B cell (primary cell): Measurements from ENCODE around the gene HS3ST3A1. TPM values are rescaled to one million over a fixed set of nuclear protein-coding genes. Genes with fewer than 3 reads are reported as not detected.

Experiments
- ATAC-seq: fragments of 200-7000 bp; cut with Tn5 transposase; one replicate; pipeline ENCODE4 v1.10.0; 2021; ENCODE audit warnings: low read depth, mild to moderate bottlenecking, moderate number of reproducible peaks, moderate library complexity
- CTCF ChIA-PET: fragments of 350-600 bp; sonication (Branson Sonifier 250); formaldehyde crosslinking; loops from one replicate; lab custom pipeline; 2021; ENCODE audit warnings: antibody characterized with exemption, inconsistent platforms; lab: Charles Lee
- POLR2A ChIA-PET: fragments of 350-600 bp; sonication (Branson Sonifier 250); formaldehyde crosslinking; loops from one replicate; lab custom pipeline; 2021; ENCODE audit warnings: antibody characterized with exemption; lab: Charles Lee
- DNase-seq: peaks from one replicate; pipeline ENCODE4 v3.0.0; 2013
- H2AFZ ChIP-seq: 2 replicates; pipeline ENCODE4 v1.6.1; 2012; ENCODE audit warnings: mild to moderate bottlenecking, low read depth, low read length; ENCODE audit not compliant: insufficient read depth, poor library complexity, severe bottlenecking
- H3K27ac ChIP-seq, 2 donors: 1 replicate in 1 of 2; 2 replicates in 1 of 2; pipeline ENCODE4 v1.5.1; 2012 to 2013; ENCODE audit warnings: low read length in 2 of 2, mild to moderate bottlenecking in 2 of 2, moderate library complexity in 1 of 2
- H3K27me3 ChIP-seq, 4 experiments: fragments of 200-600 bp in 1 of 4; sonication (generic) in 1 of 4; replicated peaks in 1 of 4; 1 replicate in 2 of 4; 2 replicates in 2 of 4; pipeline versions ENCODE4 v1.6.1 to v1.7.0; 2013 to 2016; ENCODE audit warnings: low read length in 3 of 4, mild to moderate bottlenecking in 2 of 4, mixed read lengths in 1 of 4, moderate library complexity in 1 of 4; ENCODE audit not compliant: insufficient read depth in 4 of 4, control insufficient read depth in 3 of 4; ENCODE audit errors: control extremely low read depth in 1 of 4
- H3K36me3 ChIP-seq, 2 experiments: replicated peaks in 1 of 2; 1 replicate in 1 of 2; 2 replicates in 1 of 2; pipeline versions ENCODE4 v1.6.1 to v1.7.1; 2013; ENCODE audit warnings: low read length in 1 of 2; ENCODE audit not compliant: insufficient read depth in 2 of 2, control insufficient read depth in 1 of 2; ENCODE audit errors: control extremely low read depth in 1 of 2, extremely low read depth in 1 of 2
- H3K4me1 ChIP-seq, 2 donors: fragments of 200-600 bp in 1 of 2; sonication (generic) in 1 of 2; 1 replicate in 1 of 2; 2 replicates in 1 of 2; pipeline versions ENCODE4 v1.5.1 to v1.6.1; 2013 to 2017; ENCODE audit warnings: low read length in 2 of 2; ENCODE audit not compliant: control insufficient read depth in 2 of 2, insufficient read depth in 2 of 2
- H3K4me2 ChIP-seq: replicated peaks from 2 replicates; pipeline ENCODE3; 2012; ENCODE audit warnings: mild to moderate bottlenecking, low read depth, low read length; ENCODE audit not compliant: poor library complexity, severe bottlenecking
- H3K4me3 ChIP-seq, 5 experiments: fragments of 200-600 bp in 1 of 5; sonication (generic) in 1 of 5; 1 replicate in 3 of 5; 2 replicates in 2 of 5; pipeline versions ENCODE4 v1.5.1 to v1.7.0; 2011 to 2016; ENCODE audit warnings: low read length in 4 of 5, mild to moderate bottlenecking in 4 of 5, low read depth in 2 of 5, control low read depth in 1 of 5, moderate library complexity in 1 of 5; ENCODE audit not compliant: insufficient read depth in 1 of 5; ENCODE audit errors: control extremely low read depth in 1 of 5, extremely low read depth in 1 of 5
- H3K79me2 ChIP-seq: fragments of 200-600 bp; sonication (generic); one replicate; pipeline ENCODE4 v1.6.0; 2016; ENCODE audit warnings: low read length; ENCODE audit not compliant: control insufficient read depth, insufficient read depth
- H3K9ac ChIP-seq: fragments of 200-600 bp; sonication (generic); 2 replicates; pipeline ENCODE4 v1.6.1; 2017; ENCODE audit warnings: mild to moderate bottlenecking, low read length, moderate library complexity
- H3K9me3 ChIP-seq, 3 donors: one replicate each; pipeline versions ENCODE4 v1.6.1 to v1.7.1; 2013; ENCODE audit warnings: low read length in 2 of 3; ENCODE audit not compliant: control insufficient read depth in 2 of 3, insufficient read depth in 1 of 3; ENCODE audit errors: control extremely low read depth in 1 of 3
- H4K20me1 ChIP-seq: 2 replicates; pipeline ENCODE4 v1.6.0; 2012; ENCODE audit warnings: mild to moderate bottlenecking, low read length; ENCODE audit not compliant: insufficient read depth, control insufficient read depth, poor library complexity, severe bottlenecking
- H3K27ac Mint-ChIP-seq: one replicate; pipeline ENCODE4 v1.8.0; 2021; ENCODE audit warnings: mixed read lengths
- H3K27me3 Mint-ChIP-seq: one replicate; pipeline ENCODE4 v1.8.0; 2021; ENCODE audit warnings: mixed read lengths
- H3K4me1 Mint-ChIP-seq: one replicate; pipeline ENCODE4 v1.8.0; 2021; ENCODE audit warnings: mixed read lengths
- H3K4me3 Mint-ChIP-seq: one replicate; pipeline ENCODE4 v1.8.0; 2021; ENCODE audit warnings: mixed read lengths
- H3K9me3 Mint-ChIP-seq: one replicate; pipeline ENCODE4 v1.8.0; 2022; ENCODE audit warnings: mixed read lengths; ENCODE audit not compliant: insufficient read depth
- CTCF ChIP-seq: fragments of 200-600 bp; IDR thresholded peaks from one replicate; pipeline ENCODE4 v1.8.0; 2022; ENCODE audit warnings: antibody characterized with exemption, mild to moderate bottlenecking
- EZH2 ChIP-seq: IDR thresholded peaks from 2 replicates; pipeline ENCODE4 v1.6.1; 2012; ENCODE audit warnings: borderline replicate concordance, low read depth, mild to moderate bottlenecking, moderate library complexity, low read length; ENCODE audit not compliant: insufficient read depth, poor library complexity, severe bottlenecking
- WGBS: methylation state at CpG from one replicate; pipeline ENCODE4 v1.1.5; 2013; ENCODE audit warnings: missing lambda C conversion rate; ENCODE audit not compliant: insufficient coverage; 5-methylcytosine and 5-hydroxymethylcytosine counted together
- intact Hi-C: fragments of 100-400 bp; cut with micrococcal nuclease; formaldehyde crosslinking; loops from one replicate; pipeline ENCODE4 v1.10.0; 2022
- polyA plus RNA-seq: library from polyadenylated mRNA; depleted of rRNA; stranded (reverse); fragments of >200 nt; gene quantifications from 2 replicates; pipeline ENCODE4 v1.2.3, GENCODE V29; 2012
- total RNA-seq, 2 donors: library from RNA; stranded (reverse); fragments of 120-200 nt in 1 of 2; gene quantifications; 1 replicate in 1 of 2; 2 replicates in 1 of 2; pipeline versions ENCODE4 v1.2.3 to v1.2.4, GENCODE V29; 2013 to 2022

The HS3ST3A1 gene
- total and polyA plus RNA-seq, 2 donors (not counting 1 experiment from before 2014, with no cell fraction given) = 0.17 to 0.75 TPM

- H3K79me2 ChIP-seq = no peaks in the 10 kb centered on the region
- WGBS = 65% methylated on average over 4 of the region's 6 CpGs
- no peak overlapping the region for H3K4me2 ChIP-seq
- ChIA-PET POLR2A (no interaction called here), CTCF (interaction anchor here (1.0 kb wide), 1 partner anchor 1279 kb away, joined by 3 read pairs; no protein-coding TSS in a partner anchor)
- H3K9ac ChIP-seq = no peak overlapping the region
- no peaks in the 10 kb centered on the region for H3K4me1 ChIP-seq
- intact Hi-C loops = no loop called here
- H3K9me3 ChIP-seq = no peaks in the 10 kb centered on the region
- no peaks in the 10 kb centered on the region for H4K20me1 ChIP-seq
- Mint-ChIP-seq H3K4me3 (no peak overlapping the region), H3K4me1 (no peaks in the 10 kb centered on the region), H3K9me3 (no peaks in the 10 kb centered on the region), H3K27ac (no peak overlapping the region), H3K27me3 (peaks cover 6% of the 10 kb centered on the region)
- no peaks in the 10 kb centered on the region for H3K36me3 ChIP-seq
- TF ChIP-seq EZH2 (no peak), CTCF (no peak)
- ATAC-seq (no peak), DNase-seq (no peak)
- no peak overlapping the region for H3K4me3 ChIP-seq
- H3K27ac ChIP-seq = no peak overlapping the region
- H2AFZ ChIP-seq = no peak overlapping the region
- no peaks in the 10 kb centered on the region for H3K27me3 ChIP-seq
Measured at GRCh38 chr17:13647543-13648021, 45.9 kb upstream of the HS3ST3A1 start.

DNA sequence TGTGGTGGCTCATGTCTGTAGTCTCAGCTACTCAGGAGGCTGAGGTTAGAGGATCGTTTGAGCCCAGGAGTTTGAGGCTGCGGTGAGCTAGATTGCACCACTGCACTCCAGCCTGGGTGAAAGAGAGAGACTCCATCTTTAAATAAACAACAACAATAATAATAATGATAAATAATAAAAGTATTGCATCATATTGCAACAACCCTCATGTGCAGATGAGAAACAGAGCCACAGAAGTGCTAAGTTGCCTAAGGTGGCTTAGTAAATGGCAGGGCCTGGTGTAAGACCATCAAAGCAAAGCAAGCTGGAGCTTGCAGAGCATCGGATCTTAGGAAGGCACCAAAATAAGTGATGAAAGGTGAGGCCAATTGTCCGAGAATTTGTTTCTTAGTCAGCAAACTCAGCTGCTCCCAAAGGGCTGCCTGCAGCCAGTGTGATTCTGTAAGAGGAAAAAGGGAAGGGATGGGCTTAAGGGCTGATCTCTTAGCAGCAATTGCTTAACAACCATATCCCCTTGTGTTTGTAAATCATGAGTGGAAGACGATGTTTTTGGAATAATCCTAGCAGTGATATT, 45.3 kb upstream of the HS3ST3A1 start:
- TF ChIP-seq CTCF (no peak), EZH2 (no peak)
- Histone ChIP-seq H2AFZ (no peak overlapping the region), H3K27ac (no peak overlapping the region), H3K9me3 (no peaks in the 10 kb centered on the region), H3K36me3 (no peaks in the 10 kb centered on the region), H3K9ac (no peak overlapping the region), H3K4me3 (no peak overlapping the region), H3K4me1 (no peaks in the 10 kb centered on the region), H4K20me1 (no peaks in the 10 kb centered on the region), H3K4me2 (no peak overlapping the region), H3K79me2 (no peaks in the 10 kb centered on the region), H3K27me3 (no peaks in the 10 kb centered on the region)
- no peak for ATAC-seq
- POLR2A ChIA-PET = no interaction called here
- H3K9me3 Mint-ChIP-seq = no peaks in the 10 kb centered on the region
- no peak overlapping the region for H3K4me3 Mint-ChIP-seq
- DNase-seq = no peak
- CTCF ChIA-PET = interaction anchor here (1.0 kb wide), 1 partner anchor 1279 kb away, joined by 3 read pairs; no protein-coding TSS in a partner anchor
- no peak overlapping the region for H3K27ac Mint-ChIP-seq
- H3K4me1 Mint-ChIP-seq = no peaks in the 10 kb centered on the region
- intact Hi-C loops = no loop called here
- peaks cover 6% of the 10 kb centered on the region for H3K27me3 Mint-ChIP-seq
- WGBS = 80% methylated on average over 1 of the region's 5 CpGs
